ENCODE results near the gene NRM. TPM values are rescaled to one million over a fixed set of nuclear protein-coding genes. Genes with fewer than 3 reads are reported as not detected.

The NRM gene
- total and polyA plus RNA-seq, 2 of the 13 experiments (the other 11 are each of a cell fraction or from before 2014, with no cell fraction given) = 12.5 to 16.0 TPM

DNA sequence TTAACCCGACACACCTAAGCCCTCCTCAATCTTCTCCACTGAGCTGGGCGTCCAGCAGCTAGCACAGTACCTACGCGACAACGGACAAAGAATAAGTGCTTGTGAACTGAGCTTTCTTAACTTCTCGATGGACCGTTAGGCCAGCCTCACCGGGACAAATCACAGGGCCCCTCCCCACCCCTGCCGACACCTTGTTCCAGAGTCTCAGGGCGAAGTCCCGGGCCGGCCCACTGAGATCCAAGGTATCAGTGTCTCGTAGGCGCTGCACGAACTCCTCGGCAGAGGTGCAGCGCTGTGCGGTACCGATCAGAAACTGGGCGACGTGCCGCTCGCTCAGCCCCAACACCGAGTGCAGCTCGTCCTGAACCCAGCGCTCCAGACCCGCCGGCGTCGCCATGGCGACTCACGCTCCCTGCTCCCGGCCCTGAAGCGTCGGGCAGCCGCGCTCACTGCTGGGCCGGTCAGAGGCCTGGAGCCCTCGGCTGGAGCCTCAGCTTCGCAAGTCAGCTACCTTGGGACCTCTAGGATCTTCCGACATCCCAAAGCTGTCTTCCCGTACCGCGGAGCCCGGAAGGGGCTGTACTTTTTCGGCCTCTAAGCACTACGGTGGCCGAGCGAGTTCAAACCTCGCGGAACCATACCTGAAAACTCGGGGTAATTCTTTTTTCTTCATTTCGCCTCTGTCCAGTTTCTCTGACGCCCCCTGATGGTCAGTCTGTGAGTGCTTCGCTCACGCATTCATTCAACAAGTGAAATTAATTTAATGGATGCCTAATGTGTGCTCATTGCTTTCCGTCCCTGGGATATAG lies 18.1 kb downstream of the NRM start, which contains the start of gene DHX16 (continued):
- TF ChIP-seq, protein P1, sequence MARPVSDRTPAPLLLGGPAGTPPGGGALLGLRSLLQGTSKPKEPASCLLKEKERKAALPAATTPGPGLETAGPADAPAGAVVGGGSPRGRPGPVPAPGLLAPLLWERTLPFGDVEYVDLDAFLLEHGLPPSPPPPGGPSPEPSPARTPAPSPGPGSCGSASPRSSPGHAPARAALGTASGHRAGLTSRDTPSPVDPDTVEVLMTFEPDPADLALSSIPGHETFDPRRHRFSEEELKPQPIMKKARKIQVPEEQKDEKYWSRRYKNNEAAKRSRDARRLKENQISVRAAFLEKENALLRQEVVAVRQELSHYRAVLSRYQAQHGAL (CRISPR knock-in tag; IDR thresholded peaks at IDR 0.05; ENCODE audit: not compliant biosample characterization) = no peak
- TF ChIP-seq, protein P2, sequence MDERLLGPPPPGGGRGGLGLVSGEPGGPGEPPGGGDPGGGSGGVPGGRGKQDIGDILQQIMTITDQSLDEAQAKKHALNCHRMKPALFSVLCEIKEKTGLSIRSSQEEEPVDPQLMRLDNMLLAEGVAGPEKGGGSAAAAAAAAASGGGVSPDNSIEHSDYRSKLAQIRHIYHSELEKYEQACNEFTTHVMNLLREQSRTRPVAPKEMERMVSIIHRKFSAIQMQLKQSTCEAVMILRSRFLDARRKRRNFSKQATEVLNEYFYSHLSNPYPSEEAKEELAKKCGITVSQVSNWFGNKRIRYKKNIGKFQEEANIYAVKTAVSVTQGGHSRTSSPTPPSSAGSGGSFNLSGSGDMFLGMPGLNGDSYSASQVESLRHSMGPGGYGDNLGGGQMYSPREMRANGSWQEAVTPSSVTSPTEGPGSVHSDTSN (CRISPR knock-in tag; IDR thresholded peaks at IDR 0.05) = no peak
- TF ChIP-seq FOXM1 (CRISPR knock-in tag; IDR thresholded peaks at IDR 0.05) (no peak), NR1H2 (CRISPR knock-in tag; IDR thresholded peaks at IDR 0.05; ENCODE audit: borderline replicate concordance, low read depth) (no peak), ZNF33B (CRISPR knock-in tag; IDR thresholded peaks at IDR 0.05) (peak; percentile 88), YY1 (IDR thresholded peaks at IDR 0.05; ENCODE audit: insufficient read depth, insufficient replicate concordance, low read depth, low read length) (peak; percentile 77), PCBP2 (optimal IDR thresholded peaks at IDR 0.05; ENCODE audit: low read depth, low read length, poor library complexity, severe bottlenecking) (no peak), ZFP90 (CRISPR knock-in tag; IDR thresholded peaks at IDR 0.05; ENCODE audit: borderline replicate concordance) (peak; percentile 31; the same call in 1 of the 2 replicates)
- TF ChIP-seq, protein P3, sequence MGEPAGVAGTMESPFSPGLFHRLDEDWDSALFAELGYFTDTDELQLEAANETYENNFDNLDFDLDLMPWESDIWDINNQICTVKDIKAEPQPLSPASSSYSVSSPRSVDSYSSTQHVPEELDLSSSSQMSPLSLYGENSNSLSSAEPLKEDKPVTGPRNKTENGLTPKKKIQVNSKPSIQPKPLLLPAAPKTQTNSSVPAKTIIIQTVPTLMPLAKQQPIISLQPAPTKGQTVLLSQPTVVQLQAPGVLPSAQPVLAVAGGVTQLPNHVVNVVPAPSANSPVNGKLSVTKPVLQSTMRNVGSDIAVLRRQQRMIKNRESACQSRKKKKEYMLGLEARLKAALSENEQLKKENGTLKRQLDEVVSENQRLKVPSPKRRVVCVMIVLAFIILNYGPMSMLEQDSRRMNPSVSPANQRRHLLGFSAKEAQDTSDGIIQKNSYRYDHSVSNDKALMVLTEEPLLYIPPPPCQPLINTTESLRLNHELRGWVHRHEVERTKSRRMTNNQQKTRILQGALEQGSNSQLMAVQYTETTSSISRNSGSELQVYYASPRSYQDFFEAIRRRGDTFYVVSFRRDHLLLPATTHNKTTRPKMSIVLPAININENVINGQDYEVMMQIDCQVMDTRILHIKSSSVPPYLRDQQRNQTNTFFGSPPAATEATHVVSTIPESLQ (CRISPR knock-in tag; conservative IDR thresholded peaks at IDR 0.05) = no peak
- TF ChIP-seq, protein P4, sequence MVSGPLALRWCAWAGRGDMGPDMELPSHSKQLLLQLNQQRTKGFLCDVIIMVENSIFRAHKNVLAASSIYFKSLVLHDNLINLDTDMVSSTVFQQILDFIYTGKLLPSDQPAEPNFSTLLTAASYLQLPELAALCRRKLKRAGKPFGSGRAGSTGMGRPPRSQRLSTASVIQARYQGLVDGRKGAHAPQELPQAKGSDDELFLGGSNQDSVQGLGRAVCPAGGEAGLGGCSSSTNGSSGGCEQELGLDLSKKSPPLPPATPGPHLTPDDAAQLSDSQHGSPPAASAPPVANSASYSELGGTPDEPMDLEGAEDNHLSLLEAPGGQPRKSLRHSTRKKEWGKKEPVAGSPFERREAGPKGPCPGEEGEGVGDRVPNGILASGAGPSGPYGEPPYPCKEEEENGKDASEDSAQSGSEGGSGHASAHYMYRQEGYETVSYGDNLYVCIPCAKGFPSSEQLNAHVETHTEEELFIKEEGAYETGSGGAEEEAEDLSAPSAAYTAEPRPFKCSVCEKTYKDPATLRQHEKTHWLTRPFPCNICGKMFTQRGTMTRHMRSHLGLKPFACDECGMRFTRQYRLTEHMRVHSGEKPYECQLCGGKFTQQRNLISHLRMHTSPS (CRISPR knock-in tag; IDR thresholded peaks at IDR 0.05; ENCODE audit: low read depth) = peak; percentile 41; the same call in 1 of the 2 replicates
- TF ChIP-seq, protein P5, sequence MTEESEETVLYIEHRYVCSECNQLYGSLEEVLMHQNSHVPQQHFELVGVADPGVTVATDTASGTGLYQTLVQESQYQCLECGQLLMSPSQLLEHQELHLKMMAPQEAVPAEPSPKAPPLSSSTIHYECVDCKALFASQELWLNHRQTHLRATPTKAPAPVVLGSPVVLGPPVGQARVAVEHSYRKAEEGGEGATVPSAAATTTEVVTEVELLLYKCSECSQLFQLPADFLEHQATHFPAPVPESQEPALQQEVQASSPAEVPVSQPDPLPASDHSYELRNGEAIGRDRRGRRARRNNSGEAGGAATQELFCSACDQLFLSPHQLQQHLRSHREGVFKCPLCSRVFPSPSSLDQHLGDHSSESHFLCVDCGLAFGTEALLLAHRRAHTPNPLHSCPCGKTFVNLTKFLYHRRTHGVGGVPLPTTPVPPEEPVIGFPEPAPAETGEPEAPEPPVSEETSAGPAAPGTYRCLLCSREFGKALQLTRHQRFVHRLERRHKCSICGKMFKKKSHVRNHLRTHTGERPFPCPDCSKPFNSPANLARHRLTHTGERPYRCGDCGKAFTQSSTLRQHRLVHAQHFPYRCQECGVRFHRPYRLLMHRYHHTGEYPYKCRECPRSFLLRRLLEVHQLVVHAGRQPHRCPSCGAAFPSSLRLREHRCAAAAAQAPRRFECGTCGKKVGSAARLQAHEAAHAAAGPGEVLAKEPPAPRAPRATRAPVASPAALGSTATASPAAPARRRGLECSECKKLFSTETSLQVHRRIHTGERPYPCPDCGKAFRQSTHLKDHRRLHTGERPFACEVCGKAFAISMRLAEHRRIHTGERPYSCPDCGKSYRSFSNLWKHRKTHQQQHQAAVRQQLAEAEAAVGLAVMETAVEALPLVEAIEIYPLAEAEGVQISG (CRISPR knock-in tag; IDR thresholded peaks at IDR 0.05) = peak; percentile 98
- TF ChIP-seq, protein P6, sequence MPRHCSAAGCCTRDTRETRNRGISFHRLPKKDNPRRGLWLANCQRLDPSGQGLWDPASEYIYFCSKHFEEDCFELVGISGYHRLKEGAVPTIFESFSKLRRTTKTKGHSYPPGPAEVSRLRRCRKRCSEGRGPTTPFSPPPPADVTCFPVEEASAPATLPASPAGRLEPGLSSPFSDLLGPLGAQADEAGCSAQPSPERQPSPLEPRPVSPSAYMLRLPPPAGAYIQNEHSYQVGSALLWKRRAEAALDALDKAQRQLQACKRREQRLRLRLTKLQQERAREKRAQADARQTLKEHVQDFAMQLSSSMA (CRISPR knock-in tag; IDR thresholded peaks at IDR 0.05) = no peak

All from HepG2 (cell line).